Keratinocyte (primary cell): ENCODE measurements around the gene RAET1E. TPM values are rescaled to one million over a fixed set of nuclear protein-coding genes. Genes with fewer than 3 reads are reported as not detected.

ENCODE experiments used
- DNase-seq: peaks from one replicate; pipeline ENCODE4 v3.0.0-alpha.2; 2011; ENCODE audit warnings: low read depth, missing footprints, low spot score
- FAIRE-seq: peaks from 2 replicates; lab custom pipeline; 2011; peaks lifted over from hg19 to GRCh38; lab: Jason Lieb, UNC
- H2AFZ ChIP-seq: 2 replicates; pipeline ENCODE4 v1.6.0; 2012; ENCODE audit warnings: low read length, control low read depth, inconsistent platforms; ENCODE audit not compliant: control insufficient read depth
- H3K27ac ChIP-seq: 2 replicates; pipeline ENCODE4 v1.5.1; 2011; ENCODE audit warnings: low read length; ENCODE audit not compliant: control insufficient read depth, insufficient read depth
- H3K27me3 ChIP-seq: 3 replicates; pipeline ENCODE4 v1.6.0; 2011; ENCODE audit warnings: low read length; ENCODE audit not compliant: control insufficient read depth, insufficient read depth; ENCODE audit errors: extremely low read depth
- H3K36me3 ChIP-seq, 2 experiments: 2 replicates in 1 of 2; 3 replicates in 1 of 2; pipeline ENCODE4 v1.5.1; 2011; ENCODE audit warnings: low read length in 2 of 2, mild to moderate bottlenecking in 1 of 2; ENCODE audit not compliant: control insufficient read depth in 2 of 2, insufficient read depth in 2 of 2; ENCODE audit errors: extremely low read depth in 1 of 2
- H3K4me1 ChIP-seq: 3 replicates; pipeline ENCODE4 v1.5.1; 2011; ENCODE audit warnings: low read length; ENCODE audit not compliant: control insufficient read depth, insufficient read depth; ENCODE audit errors: extremely low read depth
- H3K4me2 ChIP-seq: 3 replicates; pipeline ENCODE4 v1.6.0; 2011; ENCODE audit warnings: low read depth, low read length; ENCODE audit not compliant: control insufficient read depth, insufficient read depth; ENCODE audit errors: extremely low read depth
- H3K4me3 ChIP-seq, 3 experiments: fragments of 200-600 bp in 1 of 3; sonication (generic) in 1 of 3; 2 replicates in 2 of 3; 3 replicates in 1 of 3; pipeline ENCODE4 v1.5.1; 2011 to 2016; ENCODE audit warnings: low read length in 3 of 3, mild to moderate bottlenecking in 3 of 3, control low read depth in 2 of 3, inconsistent platforms in 1 of 3, low read depth in 1 of 3, mixed read lengths in 1 of 3, mixed run types in 1 of 3, moderate library complexity in 1 of 3; ENCODE audit not compliant: control insufficient read depth in 2 of 3, insufficient read depth in 2 of 3; ENCODE audit errors: extremely low read depth in 1 of 3
- H3K79me2 ChIP-seq: 2 replicates; pipeline ENCODE4 v1.6.0; 2012; ENCODE audit warnings: low read length; ENCODE audit not compliant: control insufficient read depth, insufficient read depth
- H3K9ac ChIP-seq: 3 replicates; pipeline ENCODE4 v1.6.0; 2011; ENCODE audit warnings: low read length; ENCODE audit not compliant: control insufficient read depth, insufficient read depth; ENCODE audit errors: extremely low read depth
- H3K9me1 ChIP-seq: 3 replicates; pipeline ENCODE4 v1.6.0; 2011; ENCODE audit warnings: low read length; ENCODE audit not compliant: control insufficient read depth, insufficient read depth; ENCODE audit errors: extremely low read depth
- H3K9me3 ChIP-seq: 2 replicates; pipeline ENCODE4 v1.5.1; 2012; ENCODE audit warnings: low read depth, low read length; ENCODE audit not compliant: control insufficient read depth
- H4K20me1 ChIP-seq: 3 replicates; pipeline ENCODE4 v1.6.0; 2011; ENCODE audit warnings: low read length; ENCODE audit not compliant: control insufficient read depth, insufficient read depth; ENCODE audit errors: extremely low read depth
- CTCF ChIP-seq, 3 experiments: IDR thresholded peaks in 1 of 3; conservative IDR thresholded peaks in 1 of 3; optimal IDR thresholded peaks in 1 of 3; 2 replicates in 2 of 3; 3 replicates in 1 of 3; pipeline versions ENCODE3 to v1.5.1; 2011; ENCODE audit warnings: low read length in 3 of 3, mild to moderate bottlenecking in 3 of 3, moderate library complexity in 2 of 3, control low read depth in 1 of 3, inconsistent platforms in 1 of 3; ENCODE audit not compliant: insufficient read depth in 2 of 3; ENCODE audit errors: extremely low read depth in 1 of 3
- EZH2 ChIP-seq: IDR thresholded peaks from one replicate; pipeline ENCODE4 v1.6.1; 2012; ENCODE audit warnings: inconsistent platforms, mild to moderate bottlenecking, low read length, moderate library complexity
- dilution Hi-C: fragments of 300-500 bp; cut with MboI; formaldehyde crosslinking; loops from one replicate; pipeline ENCODE4 v1.7.0; 2020; ENCODE audit warnings: low sequenced_read_pairs; ENCODE audit not compliant: extremely low pct_ligation_motif_present
- polyA plus RNA-seq, 5 experiments: library from polyadenylated mRNA; depleted of rRNA in 3 of 5; stranded (reverse) in 3 of 5; stranded (forward) in 1 of 5; unstranded in 1 of 5; fragments of >200 nt; gene quantifications; 1 replicate in 1 of 5; 2 replicates in 3 of 5; 3 replicates in 1 of 5; pipeline versions ENCODE4 v1.2.1 to v1.2.3, GENCODE V29; 2011 to 2012; ENCODE audit warnings: missing spikeins in 2 of 5, low read depth in 1 of 5, low replicate concordance in 1 of 5

RAET1E gene
- polyA plus RNA-seq, 1 donor (not counting 4 experiments of a cell fraction or from before 2014, with no cell fraction given): 14.0 TPM

GRCh38 chr6:149861603-149862423, 36.1 kb downstream of the RAET1E start:
- no peak for TF ChIP-seq CTCF (optimal IDR thresholded peaks at IDR 0.05 in 1 of 3, IDR thresholded peaks at IDR 0.05 in 1 of 3, conservative IDR thresholded peaks at IDR 0.05 in 1 of 3; ENCODE audit: extremely low read depth in 1 of 3, insufficient read depth in 2 of 3, low read length in 3 of 3)
- TF ChIP-seq EZH2: no peak
- H3K27me3 ChIP-seq: no peaks in the 10 kb centered on the region
- dilution Hi-C loops: no loop called here
- H4K20me1 ChIP-seq: no peaks in the 10 kb centered on the region
- no peaks in the 10 kb centered on the region for H3K9me1 ChIP-seq
- peak overlapping the region; percentile 19 for H3K27ac ChIP-seq
- H3K4me3 ChIP-seq: peak overlapping the region in 2 of 3 experiments; percentile 58 to 97
- no peak for DNase-seq
- H3K9ac ChIP-seq: no peak overlapping the region
- FAIRE-seq: no peak
- H3K79me2 ChIP-seq: peaks cover 46% of the 10 kb centered on the region
- H2AFZ ChIP-seq: no peak overlapping the region
- H3K4me2 ChIP-seq: peak overlapping the region; percentile 92
- H3K36me3 ChIP-seq: peaks cover 2 to 9% of the 10 kb centered on the region in 2 experiments
- H3K4me1 ChIP-seq: peaks cover 40% of the 10 kb centered on the region
- no peaks in the 10 kb centered on the region for H3K9me3 ChIP-seq

GRCh38 chr6:149860834-149861602, 36.9 kb downstream of the RAET1E start:
- Histone ChIP-seq H3K27me3 (no peaks in the 10 kb centered on the region), H3K79me2 (peaks cover 50% of the 10 kb centered on the region), H3K4me3 (peak overlapping the region in 1 of 3 experiments; percentile 97), H3K9ac (no peak overlapping the region), H4K20me1 (no peaks in the 10 kb centered on the region), H3K9me1 (no peaks in the 10 kb centered on the region), H3K9me3 (no peaks in the 10 kb centered on the region), H3K4me2 (peak overlapping the region; percentile 45), H3K27ac (no peak overlapping the region), H3K4me1 (peaks cover 47% of the 10 kb centered on the region), H2AFZ (no peak overlapping the region), H3K36me3 (peaks cover 2 to 9% of the 10 kb centered on the region in 2 experiments)
- dilution Hi-C loops: no loop called here
- FAIRE-seq: no peak
- DNase-seq: no peak
- TF ChIP-seq CTCF (optimal IDR thresholded peaks at IDR 0.05 in 1 of 3, IDR thresholded peaks at IDR 0.05 in 1 of 3, conservative IDR thresholded peaks at IDR 0.05 in 1 of 3; ENCODE audit: extremely low read depth in 1 of 3, insufficient read depth in 2 of 3, low read length in 3 of 3): peak in 1 of 3 experiments; percentile 23
- no peak for TF ChIP-seq EZH2
